LNCaP clone FGC (cell line): ENCODE measurements around the gene ABCA2.
A peak's percentile ranks its signal among the peaks of the same experiment; 100 is the strongest.

Source experiments
- DNase-seq: peaks from one replicate; pipeline ENCODE4 v3.0.0-alpha.2; 2011; ENCODE audit warnings: low read depth
- H3K4me3 ChIP-seq: 2 replicates; pipeline ENCODE4 v1.5.1; 2011; ENCODE audit warnings: mild to moderate bottlenecking, low read depth, low read length, control low read depth
- TF ChIP-seq, protein P1 (sequence below): IDR thresholded peaks from 2 replicates; pipeline ENCODE4 v1.5.1; 2012; ENCODE audit warnings: mild to moderate bottlenecking; ENCODE audit not compliant: control insufficient read depth, insufficient read depth; ENCODE audit errors: extremely low read depth

Gene ABCA2

GRCh38 chr9:137044037-137044436, 16.0 kb upstream of the ABCA2 start:
- peak overlapping the region; percentile 90 for H3K4me3 ChIP-seq
- TF ChIP-seq, protein P1, sequence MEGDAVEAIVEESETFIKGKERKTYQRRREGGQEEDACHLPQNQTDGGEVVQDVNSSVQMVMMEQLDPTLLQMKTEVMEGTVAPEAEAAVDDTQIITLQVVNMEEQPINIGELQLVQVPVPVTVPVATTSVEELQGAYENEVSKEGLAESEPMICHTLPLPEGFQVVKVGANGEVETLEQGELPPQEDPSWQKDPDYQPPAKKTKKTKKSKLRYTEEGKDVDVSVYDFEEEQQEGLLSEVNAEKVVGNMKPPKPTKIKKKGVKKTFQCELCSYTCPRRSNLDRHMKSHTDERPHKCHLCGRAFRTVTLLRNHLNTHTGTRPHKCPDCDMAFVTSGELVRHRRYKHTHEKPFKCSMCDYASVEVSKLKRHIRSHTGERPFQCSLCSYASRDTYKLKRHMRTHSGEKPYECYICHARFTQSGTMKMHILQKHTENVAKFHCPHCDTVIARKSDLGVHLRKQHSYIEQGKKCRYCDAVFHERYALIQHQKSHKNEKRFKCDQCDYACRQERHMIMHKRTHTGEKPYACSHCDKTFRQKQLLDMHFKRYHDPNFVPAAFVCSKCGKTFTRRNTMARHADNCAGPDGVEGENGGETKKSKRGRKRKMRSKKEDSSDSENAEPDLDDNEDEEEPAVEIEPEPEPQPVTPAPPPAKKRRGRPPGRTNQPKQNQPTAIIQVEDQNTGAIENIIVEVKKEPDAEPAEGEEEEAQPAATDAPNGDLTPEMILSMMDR, result no peak
- DNase-seq, result no peak

DNA sequence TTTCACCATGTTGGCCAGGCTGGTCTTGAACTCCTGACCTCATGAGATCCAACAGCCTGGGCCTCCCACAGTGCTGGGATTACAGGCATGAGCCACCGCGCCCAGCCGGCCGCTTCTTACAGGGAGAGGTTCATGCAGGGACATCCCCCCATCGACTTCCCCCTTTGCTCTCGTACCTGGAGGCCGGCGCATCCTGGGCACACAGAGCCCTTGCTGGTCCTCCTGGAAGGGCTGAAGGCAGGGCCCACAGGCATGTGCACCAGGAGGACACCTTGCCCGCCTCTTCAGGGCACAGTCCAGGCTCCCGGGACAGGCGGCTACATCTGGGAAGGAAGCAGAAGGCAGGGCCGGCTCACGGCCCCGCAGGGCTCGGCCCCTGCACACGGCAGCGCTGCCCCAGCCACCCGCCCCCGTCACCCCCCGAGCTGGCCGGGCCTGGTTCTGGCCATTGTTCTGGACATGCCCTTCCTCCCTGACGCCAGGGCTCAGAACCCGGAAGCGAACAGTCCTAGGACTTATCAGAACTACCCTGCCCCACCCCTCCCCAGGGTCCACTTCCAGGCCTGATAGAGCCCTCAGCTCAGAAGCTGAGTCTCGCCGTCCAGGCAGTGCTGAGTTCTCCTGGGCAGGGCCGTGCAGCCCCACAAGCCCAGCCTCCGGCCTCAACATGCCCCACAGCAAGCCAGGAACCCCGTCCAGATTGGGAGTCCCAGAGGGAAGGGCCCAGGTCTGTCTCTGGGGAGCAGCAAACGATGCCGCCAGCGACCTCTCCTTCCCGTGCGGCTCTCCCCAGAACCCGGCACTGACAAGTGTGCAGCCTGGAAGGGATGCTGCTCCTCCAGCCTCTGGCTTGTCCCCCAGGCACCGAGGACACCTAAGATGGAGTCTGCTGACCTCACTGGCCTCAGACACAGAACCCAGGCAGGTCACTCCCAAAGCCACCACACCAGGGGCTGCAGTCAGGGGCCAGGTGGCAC, 15.0 kb upstream of the ABCA2 start:
- no peak overlapping the region for H3K4me3 ChIP-seq
- TF ChIP-seq, protein P1, result no peak
- DNase-seq, result no peak

GRCh38 chr9:137041124-137041523, 13.1 kb upstream of the ABCA2 start:
- TF ChIP-seq, protein P1, result no peak
- DNase-seq, result no peak
- H3K4me3 ChIP-seq, result no peak overlapping the region

- no peak for DNase-seq
- TF ChIP-seq, protein P1, result no peak
- H3K4me3 ChIP-seq, result no peak overlapping the region
Observed at GRCh38 chr9:137040568-137040967, 12.5 kb upstream of the ABCA2 start.

GRCh38 chr9:137039611-137040366, 11.8 kb upstream of the ABCA2 start:
- TF ChIP-seq, protein P1, result no peak

DNA sequence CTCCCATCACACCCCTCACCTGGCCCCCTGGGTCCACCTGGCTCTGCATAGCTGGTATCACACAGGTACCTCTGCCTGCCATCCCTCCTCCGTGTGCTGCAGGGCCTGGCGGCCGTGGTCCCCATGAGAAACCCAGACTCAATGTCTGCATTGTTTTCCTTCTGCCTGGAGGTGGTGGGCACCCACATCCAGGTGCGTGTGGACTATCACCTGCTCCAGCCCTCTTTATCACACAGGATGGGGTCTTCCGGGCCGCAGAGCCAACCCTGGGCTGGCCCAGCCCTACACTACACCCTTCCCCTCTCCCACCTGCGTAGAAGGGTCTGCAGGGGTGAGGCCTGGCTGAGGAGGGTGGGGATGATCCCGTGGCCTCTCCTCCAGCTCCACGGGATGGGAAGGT, 10.9 kb upstream of the ABCA2 start:
- DNase-seq, result no peak

More at GRCh38 chr9:137039611-137040366, 11.8 kb upstream of the ABCA2 start:
- no peak for DNase-seq
- H3K4me3 ChIP-seq, result no peak overlapping the region

More for the DNA sequence above, 10.9 kb upstream of the ABCA2 start:
- TF ChIP-seq, protein P1, result no peak
- no peak overlapping the region for H3K4me3 ChIP-seq
